HG03135 (cell line): Measurements from ENCODE around the gene ADAMTS17.

Experiments used
- ATAC-seq: cut with Tn5 transposase; IDR thresholded peaks from one replicate; pipeline ENCODE4 v1.9.1; 2021; ENCODE audit warnings: mild to moderate bottlenecking, moderate library complexity; ENCODE audit not compliant: unreplicated experiment

ADAMTS17 gene

DNA sequence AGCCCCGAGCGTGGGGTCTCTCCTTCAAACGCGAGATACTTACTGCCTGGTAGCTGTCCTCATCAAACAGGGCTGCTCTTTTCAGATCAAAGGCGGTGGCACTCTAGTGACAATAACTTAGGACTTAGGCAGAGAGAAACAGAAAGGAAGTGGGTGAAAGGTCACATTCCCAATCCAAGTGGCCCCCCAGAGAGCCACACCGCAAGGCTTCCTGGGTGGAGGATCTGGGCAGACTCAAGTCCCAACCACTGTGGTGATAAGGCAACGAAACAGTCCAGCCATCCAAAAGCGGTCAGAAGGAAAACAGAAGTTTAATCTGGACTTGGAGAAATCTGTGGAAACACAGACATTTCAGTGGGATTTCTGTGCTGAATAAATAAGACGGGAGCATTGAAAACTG lies 227.2 kb downstream of the ADAMTS17 start:
- no peak for ATAC-seq

DNA sequence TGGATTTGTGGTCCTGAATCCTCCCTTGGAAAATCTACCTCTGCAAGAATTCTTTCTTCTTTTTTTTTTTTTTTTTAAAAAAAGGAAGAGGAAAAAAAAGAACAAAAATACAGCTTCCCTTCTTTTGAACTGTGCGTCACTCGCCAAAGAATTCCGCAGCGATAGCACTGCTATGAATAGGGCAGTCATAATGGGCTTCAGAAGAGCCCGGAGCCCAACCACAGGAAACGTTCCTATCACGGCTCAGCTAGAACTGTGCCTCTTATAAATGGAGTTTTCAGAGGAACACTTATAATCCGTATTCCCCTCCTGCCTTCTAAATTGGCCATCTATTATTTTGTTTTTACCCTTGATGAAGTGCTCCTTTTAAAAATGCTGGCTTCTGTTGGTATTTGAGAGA lies 227.7 kb downstream of the ADAMTS17 start:
- no peak for ATAC-seq

DNA sequence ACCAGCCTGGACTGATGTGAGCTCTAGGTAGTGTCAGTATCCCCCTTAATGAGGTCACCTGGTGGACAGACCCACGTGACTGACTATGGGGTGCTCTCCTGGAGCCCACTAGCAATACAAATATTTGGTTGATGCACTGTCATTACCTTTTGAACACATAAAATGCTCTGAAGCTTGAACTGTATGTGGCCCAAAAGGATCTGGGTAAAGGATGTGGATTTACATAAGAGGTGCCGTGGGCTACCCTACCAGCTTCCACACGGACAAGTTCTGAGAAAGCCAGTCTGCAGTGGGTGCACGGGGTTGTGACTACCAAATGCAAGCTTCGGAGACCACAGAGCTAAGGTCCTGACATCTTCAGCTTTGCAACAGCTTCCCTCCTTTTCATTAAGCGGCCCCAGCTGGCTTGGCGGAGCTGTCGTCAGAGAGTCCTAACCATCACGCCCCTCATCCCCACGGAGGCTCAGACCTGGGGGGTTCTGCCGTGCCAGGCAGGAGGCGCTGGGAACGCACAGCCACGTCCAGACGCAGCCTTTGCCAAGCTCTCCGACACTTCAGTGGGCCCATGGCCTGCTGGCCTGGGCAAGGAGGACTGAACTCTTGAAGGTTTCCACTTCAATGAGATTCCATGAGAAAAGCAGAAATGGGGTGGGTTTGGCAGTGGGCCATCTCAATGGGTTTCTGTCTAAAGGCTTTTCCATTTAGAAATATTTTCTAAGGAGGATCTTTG lies 228.3 kb downstream of the ADAMTS17 start:
- ATAC-seq, result no peak

DNA sequence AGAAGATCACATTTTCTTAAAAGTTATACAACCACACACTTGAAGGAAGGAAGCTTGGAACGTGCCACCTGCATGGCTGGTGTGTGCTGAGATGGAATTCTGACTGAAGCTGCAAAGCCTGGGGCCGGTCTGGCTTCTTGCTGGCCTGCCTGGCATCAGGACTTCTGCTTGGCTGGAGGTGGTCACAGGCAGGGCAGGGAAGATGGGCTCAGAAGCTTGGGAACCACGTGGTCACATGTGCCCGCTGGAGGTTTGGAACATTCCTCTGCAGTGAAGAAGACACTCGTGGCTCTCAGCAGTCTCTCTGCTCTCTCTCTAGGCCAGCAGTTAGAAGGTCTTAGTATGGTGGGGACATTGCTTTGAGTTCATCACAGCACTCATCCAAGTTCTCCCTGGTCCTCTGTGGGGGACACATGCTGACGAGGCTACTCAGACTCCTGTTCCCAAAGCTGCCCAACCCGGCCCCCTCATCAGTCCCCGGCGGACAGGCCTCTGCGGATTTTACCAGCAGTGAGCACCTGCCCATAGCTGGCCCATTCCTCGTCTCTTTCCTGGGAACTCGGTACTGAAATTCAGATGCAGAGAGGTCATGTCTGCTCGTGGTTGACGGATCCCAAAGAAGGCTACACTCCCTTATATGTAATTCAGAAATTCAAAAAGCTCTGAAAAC lies 229.0 kb downstream of the ADAMTS17 start:
- ATAC-seq, result no peak

DNA sequence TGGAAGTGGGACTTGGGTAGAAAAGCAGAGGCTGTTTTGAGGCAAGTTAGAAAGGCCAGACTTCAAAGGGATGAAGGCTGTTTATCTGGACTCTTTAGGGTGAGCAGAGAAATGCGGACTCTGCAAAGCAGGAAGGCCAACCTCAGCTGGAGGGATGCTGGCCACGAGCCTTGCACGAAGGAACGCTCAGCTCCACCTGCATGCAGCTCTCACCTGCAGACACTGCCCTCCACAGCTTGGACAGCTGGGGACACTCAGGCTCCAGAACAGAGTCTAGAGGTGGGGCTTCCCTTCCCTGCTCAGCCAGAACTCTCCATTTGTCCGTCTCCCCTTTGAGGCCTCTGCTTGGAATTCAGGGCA lies 229.7 kb downstream of the ADAMTS17 start:
- ATAC-seq, result no peak

DNA sequence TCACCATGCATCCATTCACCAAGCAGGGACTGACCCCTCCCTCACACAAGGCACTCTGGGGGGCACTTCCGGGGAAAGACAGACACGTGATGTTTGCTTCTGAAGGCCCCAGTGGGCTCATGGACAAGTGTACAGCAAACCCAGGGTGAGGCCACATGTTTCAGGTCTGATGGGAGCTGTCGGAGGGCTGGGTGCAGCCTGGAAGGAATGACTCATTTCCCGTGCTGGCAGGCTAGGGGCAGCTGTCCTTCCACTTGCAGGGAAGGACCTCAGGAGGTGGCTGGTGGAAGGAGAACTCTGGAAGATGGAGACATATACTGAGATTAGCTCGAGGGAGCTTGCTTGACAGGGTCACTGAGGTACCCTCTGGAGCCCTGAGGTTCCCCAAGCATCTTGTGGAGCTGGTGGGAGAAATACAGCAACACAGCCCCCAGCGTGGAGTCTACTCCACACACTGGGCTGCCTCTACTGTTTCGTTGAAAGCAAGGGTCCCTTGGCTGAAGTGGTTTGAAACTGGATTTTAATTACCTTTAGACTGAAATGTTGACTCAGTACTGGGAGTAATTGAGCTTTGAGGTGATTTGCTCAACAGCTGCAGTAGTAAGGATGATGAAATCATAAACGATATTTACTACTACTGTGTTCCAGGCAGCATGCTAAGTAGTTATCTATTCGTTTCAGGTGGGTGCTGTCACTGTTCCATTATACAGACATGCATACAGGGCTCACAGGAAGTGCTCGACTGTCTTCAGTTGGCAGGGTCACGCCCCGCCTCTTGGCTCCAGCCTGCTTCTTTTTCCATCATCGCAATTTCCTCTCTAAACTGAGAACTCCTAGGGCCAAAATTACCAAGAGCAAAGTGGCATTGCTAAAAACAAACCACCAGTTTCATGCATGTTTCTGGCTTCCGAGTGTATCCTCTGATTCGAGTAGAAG lies 230.4 kb downstream of the ADAMTS17 start:
- no peak for ATAC-seq

DNA sequence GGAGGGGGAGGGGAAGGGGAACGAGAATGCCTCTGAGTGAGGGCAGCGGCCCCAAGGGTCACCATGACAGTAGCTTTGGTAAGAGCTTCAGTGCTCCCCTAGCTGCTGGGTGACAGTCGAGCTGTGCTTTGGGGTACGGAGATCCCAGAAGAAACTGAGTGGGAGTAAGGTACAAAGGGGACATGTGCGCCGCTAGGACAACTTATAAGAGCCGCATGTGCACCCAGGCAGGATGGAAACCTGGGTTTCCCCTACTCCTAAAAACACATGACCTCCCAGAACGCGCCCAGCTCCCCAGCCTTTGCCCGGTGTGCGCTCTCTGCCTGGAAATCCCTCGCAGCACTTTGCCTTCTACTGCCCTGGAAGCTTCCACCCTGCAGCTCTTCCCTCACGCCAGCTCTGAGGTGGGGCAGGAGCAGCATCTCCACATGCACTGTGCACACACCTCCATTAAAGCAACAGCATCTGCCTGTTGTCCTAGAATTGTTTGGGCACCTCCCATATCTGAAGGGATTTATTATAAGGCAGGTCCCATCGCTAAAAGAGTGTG lies 232.2 kb downstream of the ADAMTS17 start:
- ATAC-seq, result no peak

DNA sequence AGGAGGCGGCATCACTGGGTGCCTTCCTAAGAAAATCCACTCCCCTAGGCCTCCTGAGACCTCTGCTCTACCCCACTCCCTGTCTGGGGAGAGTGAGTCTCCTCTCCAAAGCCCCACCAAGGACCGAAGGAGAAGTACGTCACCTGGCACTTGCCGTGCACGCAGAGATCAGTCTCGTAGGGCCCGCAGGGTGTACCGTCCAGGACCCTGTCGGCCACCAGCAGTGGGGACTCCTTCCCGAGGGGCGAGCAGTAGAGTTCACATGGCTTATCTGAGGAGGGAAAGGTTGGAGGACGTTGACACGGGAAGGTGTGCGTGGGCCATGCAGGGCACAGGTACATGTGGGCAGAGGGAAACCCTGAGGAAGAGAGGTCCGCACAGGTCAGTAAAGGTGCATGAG lies 232.9 kb downstream of the ADAMTS17 start:
- ATAC-seq, result no peak

DNA sequence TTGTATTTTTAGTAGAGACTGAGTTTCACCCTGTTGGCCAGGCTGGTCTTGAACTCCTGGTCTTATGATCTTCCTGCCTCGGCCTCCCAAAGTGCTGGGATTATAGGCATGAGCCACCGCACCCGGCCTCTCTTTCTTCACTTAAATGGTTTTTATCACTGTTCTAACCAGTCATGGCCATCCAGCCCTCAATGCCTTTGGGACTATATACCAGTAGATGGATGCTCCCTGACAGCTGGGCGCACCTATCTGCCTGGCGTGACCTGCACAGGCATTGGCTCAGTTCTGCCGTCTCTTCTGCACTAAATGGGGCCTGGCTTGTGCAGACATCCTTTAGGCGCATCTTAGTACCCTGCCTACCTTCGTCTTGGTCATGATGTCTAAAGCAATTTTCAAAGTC lies 233.4 kb downstream of the ADAMTS17 start:
- ATAC-seq, result no peak

DNA sequence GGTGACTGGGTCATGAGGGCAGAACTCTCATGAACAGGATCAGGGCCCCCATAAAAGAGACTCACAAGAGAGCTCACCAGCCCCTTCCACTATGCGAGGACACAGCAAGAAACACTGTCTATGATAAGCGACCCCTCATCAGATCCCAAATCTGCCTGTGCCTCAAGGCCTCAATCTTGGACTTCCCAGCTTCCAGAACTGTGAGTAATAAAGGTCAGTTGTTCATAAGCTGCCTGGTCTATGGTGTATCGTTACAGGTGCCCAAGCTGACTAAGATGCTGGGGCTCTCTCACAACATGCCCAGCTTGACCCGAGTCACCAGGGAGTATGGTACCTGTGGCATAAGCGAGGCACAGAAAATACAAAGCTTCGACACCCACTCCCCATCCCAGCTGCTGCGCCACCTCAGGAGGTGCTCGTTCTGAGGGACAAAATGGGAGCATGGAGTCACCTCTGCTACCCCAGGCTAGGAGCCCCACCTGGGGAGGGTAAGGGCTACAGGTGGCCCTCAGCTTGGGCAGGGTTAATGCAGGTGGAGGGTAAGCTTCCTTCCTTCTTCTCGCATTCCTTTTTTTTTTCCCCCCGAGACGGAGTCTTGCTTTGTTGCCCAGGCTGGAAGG lies 234.1 kb downstream of the ADAMTS17 start:
- ATAC-seq, result no peak

DNA sequence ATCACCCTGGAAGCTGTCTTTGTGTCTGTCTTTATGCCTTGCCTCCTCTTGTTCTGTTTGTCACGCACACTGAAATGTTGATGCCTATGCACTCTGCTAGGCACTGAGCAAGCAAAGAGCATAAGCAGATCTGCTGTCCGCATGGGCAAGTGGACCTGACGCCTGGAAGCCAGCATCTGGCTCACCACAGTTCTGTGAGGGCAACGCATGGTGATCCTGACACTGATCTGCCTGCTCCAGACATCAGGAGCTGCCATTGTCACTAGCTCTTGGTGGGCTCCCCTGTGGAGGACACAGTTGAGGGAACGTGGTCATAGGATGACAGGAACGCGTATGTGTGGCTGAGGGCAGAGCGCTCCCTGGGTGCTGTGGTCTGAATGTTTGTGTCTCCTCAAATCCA lies 234.6 kb downstream of the ADAMTS17 start:
- ATAC-seq, result no peak

DNA sequence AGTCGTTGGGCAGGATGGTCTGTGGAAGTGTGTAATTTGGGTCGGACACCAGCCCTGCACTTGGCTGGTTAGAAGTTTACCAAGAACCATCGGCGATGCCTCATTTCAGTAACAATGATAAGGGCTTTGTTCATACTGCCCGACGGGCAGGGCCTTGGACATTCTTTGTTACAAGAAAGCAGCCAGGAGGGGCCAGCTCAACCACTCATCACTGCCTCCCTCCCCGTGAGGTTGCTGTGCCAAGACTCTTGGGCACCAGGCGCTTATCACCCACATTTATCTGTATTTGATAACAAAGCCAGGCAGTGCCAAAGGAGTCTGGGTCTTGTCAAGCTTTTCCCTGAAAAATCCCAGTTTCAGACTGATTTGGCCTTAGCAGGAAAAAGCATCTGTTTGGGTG lies 235.0 kb downstream of the ADAMTS17 start:
- ATAC-seq, result no peak

DNA sequence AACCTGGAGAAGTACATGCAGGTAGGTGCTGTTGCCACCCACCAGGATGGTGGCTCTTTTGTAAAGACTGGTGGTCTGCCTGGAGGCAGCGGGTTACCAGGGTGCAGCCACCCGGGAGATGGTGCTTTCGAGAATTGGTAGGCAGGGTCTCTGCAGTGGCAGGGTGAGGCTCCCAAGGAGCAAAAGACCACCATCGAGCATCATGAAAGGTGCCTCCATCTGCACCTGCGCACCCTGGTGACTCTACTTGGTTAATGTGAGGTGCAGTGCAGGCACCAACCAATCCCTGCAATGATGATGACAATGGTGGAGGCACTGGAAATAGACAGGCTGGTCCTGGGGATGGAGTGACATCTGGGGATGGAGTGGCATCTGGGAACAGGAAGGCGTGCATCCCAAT lies 236.7 kb downstream of the ADAMTS17 start:
- no peak for ATAC-seq

DNA sequence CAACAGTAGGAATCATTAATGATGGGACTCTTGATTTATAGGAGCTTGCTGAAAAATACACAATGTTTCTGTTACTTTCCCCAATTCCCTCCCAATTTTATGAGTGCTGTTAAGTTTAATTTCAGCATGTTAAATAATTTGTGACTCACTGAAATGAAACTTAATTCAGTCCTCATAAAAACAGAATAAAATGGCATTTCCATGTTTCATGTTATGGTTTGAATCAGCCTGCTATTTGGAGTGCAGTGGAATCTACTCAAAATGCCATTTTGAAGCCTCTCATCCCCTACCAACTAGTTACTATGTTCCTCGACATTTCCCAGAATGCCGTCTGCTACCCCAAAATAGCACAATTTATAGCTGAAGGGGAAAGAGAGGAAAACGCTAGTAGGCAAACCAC lies 237.5 kb downstream of the ADAMTS17 start:
- ATAC-seq, result no peak

DNA sequence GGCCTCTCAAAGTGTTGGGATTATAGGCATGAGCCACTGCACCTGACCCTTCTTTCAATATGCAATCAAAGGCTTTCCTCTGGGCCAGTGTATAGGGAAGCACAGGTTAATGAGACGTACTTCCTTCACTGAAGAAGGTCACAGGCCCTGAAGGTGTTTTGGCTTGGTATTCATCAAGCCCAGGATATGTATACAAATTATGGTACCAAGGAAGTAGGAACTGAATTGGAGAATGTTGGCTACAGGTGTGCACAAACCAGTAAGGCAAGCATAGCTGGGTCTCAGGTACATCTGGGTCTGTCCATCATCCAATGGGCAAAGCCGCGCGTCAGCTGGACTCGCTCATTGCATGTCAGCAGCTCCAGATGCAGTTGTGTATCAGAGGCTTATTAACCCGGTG lies 237.9 kb downstream of the ADAMTS17 start:
- no peak for ATAC-seq

DNA sequence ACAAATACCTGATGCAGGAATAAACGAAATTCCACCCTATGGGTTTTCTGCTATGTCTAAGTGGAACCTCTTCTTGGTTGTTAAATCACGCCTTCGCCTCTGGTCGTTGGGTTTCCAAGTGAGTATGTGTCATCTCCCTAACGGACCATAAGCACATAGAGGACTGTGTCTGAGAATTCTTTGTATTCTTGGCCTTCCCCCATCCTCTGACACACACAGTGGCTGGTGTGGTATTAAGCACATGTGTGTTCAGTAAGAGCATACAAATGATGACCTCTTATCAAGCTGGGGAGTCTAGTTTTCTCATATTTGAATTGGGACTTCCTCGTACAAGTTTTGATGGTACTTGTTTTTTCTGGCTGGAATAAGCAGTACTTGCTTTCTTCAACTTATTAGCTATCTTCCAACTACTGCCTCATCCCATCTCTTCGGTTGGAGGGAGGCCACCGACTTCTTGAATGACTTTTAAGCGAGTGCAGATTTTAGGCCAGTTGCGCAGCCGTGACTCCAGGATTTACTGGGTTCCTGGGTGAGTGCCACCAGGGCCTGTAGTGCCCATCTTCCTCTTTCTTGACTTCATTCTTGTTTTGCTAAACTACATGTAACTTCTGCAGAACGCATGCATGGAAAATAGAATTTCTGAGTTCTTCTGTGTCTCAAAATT lies 240.2 kb downstream of the ADAMTS17 start:
- ATAC-seq, result no peak

DNA sequence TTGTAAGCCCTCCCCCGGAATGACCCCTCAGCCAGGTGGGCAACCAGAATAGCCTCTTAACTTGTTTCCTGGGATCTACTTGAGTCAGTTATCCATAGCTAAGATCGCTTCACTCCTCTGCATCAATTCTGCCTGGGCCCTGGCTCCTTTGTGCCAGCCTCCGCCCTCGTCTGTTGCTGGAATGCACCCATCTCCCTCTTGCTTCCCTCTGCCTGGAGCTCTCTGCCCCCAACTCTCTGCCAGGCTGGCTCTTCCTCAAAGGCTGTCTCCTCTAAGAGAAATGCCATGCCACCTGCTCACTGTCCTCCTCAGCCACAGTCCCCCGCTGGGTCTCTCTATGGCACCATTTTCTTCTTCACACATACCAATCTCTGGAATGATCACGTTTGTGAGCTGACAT lies 240.8 kb downstream of the ADAMTS17 start:
- no peak for ATAC-seq

DNA sequence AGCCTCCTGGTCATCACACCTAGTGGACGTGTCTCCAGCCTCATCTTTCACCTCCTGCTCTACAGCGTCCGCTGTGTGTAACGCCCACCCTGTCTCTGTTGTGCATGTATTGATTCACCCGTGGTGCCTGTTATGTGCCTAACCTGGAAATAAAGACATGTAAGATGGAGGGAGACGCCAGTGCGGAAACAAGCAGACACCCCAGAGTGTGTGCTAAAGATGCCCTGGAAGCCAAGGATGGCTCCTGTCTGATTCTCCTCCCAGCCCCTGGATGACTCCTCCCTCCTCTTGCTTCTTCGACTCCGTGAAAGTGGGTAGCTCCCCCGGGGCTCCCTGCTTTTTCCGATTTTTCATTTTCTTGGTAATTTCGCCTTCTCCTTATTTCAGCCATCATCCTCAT lies 241.8 kb downstream of the ADAMTS17 start:
- ATAC-seq, result no peak

DNA sequence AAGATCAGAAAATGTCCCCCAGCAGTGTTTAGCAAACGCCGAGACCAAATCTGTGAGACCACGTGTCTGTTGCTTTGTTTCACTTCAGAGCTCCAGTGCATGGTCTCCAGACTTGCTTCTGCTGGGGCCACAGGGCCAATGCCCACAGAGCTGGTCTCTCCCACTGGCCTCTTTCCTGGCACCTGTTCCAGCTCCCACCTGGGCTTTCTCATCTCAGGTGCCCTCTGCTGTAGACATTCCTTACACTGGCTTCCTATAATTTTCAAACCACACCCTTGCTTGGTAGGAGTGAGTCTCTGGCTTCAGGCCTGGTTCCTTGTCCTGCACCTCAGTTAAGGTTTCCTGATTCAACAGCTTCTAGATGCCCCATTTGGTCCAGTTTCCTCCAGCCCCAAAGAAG lies 243.1 kb downstream of the ADAMTS17 start:
- no peak for ATAC-seq

DNA sequence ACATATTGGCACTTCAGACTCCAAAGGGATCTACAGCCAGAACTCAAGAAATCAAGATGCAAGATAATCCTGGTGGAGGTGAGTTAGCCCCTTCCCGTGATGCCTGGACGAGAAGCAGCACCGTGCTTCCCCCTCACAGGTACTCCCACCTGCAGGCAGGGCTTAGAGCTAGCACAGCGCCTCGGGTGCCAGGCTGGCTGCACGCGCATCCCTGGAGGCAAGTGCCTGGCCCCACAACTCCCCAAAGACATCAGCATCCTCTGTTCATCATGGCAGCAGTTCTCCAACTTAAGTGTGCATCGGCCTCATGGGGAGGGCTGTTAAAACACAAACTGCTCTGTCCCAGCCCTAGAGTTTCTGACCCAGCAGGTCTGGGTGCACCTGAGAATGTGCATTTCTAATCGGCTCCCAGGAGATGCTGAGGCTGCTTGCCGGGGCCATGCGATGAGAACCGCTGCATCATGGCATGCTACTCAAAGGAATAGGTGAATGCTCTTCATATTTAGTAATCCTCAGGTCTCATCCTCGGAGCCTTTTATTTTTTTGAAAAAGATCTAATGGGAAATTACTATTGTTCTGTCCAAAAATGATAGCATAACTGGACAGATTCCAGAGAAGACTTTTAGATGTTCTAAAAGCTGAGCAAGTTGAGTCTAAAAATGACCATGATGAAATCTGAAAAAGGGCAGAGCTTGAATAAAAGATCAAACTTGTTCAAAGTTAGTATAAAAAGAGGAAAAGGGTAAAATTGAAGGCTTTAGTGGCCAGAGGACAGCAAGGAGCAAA lies 244.2 kb downstream of the ADAMTS17 start:
- ATAC-seq, result no peak
